HG03159 (cell line): ENCODE data around the gene OTOL1.

ENCODE experiments used
- ATAC-seq: cut with Tn5 transposase; IDR thresholded peaks from one replicate; pipeline ENCODE4 v1.9.1; 2021; ENCODE audit warnings: mild to moderate bottlenecking, moderate library complexity; ENCODE audit not compliant: unreplicated experiment

The OTOL1 gene

GRCh38 chr3:161496508-161496907 is at the start of gene OTOL1:
Gene OTOL1, plus strand, starts transcription at chr3:161496808. Its CDS starts 0 bp downstream, at chr3:161496808.
- ATAC-seq, result no peak

- no peak for ATAC-seq
Measured at GRCh38 chr3:161449785-161450184, 46.8 kb upstream of the OTOL1 start.

- no peak for ATAC-seq
Measured at GRCh38 chr3:161452179-161452578, 44.4 kb upstream of the OTOL1 start.

GRCh38 chr3:161454615-161455014 is 42.0 kb upstream of the OTOL1 start:
- no peak for ATAC-seq

GRCh38 chr3:161455962-161456361 is 40.6 kb upstream of the OTOL1 start:
- no peak for ATAC-seq

GRCh38 chr3:161462138-161462537 is 34.5 kb upstream of the OTOL1 start:
- no peak for ATAC-seq

GRCh38 chr3:161471211-161471610 is 25.4 kb upstream of the OTOL1 start:
- ATAC-seq, result no peak

- no peak for ATAC-seq
Measured at GRCh38 chr3:161474139-161474538, 22.5 kb upstream of the OTOL1 start.

GRCh38 chr3:161474741-161475140 is 21.9 kb upstream of the OTOL1 start:
- ATAC-seq, result no peak

- ATAC-seq, result no peak
Measured at GRCh38 chr3:161475206-161475605, 21.4 kb upstream of the OTOL1 start.

- no peak for ATAC-seq
Measured at GRCh38 chr3:161475905-161476304, 20.7 kb upstream of the OTOL1 start.

- ATAC-seq, result no peak
Measured at GRCh38 chr3:161484226-161484625, 12.4 kb upstream of the OTOL1 start.

- peak; percentile 43 for ATAC-seq
Measured at GRCh38 chr3:161488284-161488683, 8.3 kb upstream of the OTOL1 start.

GRCh38 chr3:161489395-161489794 is 7.2 kb upstream of the OTOL1 start:
- peak; percentile 98 for ATAC-seq

GRCh38 chr3:161490845-161491244 is 5.8 kb upstream of the OTOL1 start:
- ATAC-seq, result peak; percentile 43

GRCh38 chr3:161498259-161498921 is 1.8 kb downstream of the OTOL1 start:
- ATAC-seq, result no peak

- no peak for ATAC-seq
Measured at GRCh38 chr3:161500068-161500796, 3.6 kb downstream of the OTOL1 start.

GRCh38 chr3:161503271-161503670 is 6.7 kb downstream of the OTOL1 start:
- no peak for ATAC-seq

- peak; percentile 92 for ATAC-seq
Measured at GRCh38 chr3:161508852-161509477, 12.4 kb downstream of the OTOL1 start.

GRCh38 chr3:161510510-161511260 is 14.1 kb downstream of the OTOL1 start:
- ATAC-seq, result no peak

GRCh38 chr3:161523916-161524315 is 27.3 kb downstream of the OTOL1 start:
- ATAC-seq, result no peak
